Measurements from ENCODE around the gene SLC2A1.

Gene SLC2A1

GRCh38 chr1:42979896-42980800 lies 21.5 kb upstream of the SLC2A1 start:
- no peak for DNase-seq (ENCODE audit: low read depth)

GRCh38 chr1:42979036-42979430 lies 20.4 kb upstream of the SLC2A1 start:
- DNase-seq (ENCODE audit: low read depth) = no peak

- no peak for DNase-seq (ENCODE audit: low read depth)
Measured at GRCh38 chr1:42978317-42979035, 19.8 kb upstream of the SLC2A1 start.

GRCh38 chr1:42977653-42978052 lies 19.0 kb upstream of the SLC2A1 start:
- no peak for DNase-seq (ENCODE audit: low read depth)

GRCh38 chr1:42975561-42976225 lies 17.0 kb upstream of the SLC2A1 start:
- no peak for DNase-seq (ENCODE audit: low read depth)

- no peak for DNase-seq (ENCODE audit: low read depth)
Measured at GRCh38 chr1:42974767-42975437, 16.2 kb upstream of the SLC2A1 start.

GRCh38 chr1:42973799-42974198 lies 15.1 kb upstream of the SLC2A1 start:
- DNase-seq (ENCODE audit: low read depth) = no peak

GRCh38 chr1:42973286-42973685 lies 14.6 kb upstream of the SLC2A1 start:
- no peak for DNase-seq (ENCODE audit: low read depth)

- no peak for DNase-seq (ENCODE audit: low read depth)
Measured at GRCh38 chr1:42971841-42972291, 13.2 kb upstream of the SLC2A1 start.

GRCh38 chr1:42970143-42970542 lies 11.5 kb upstream of the SLC2A1 start:
- DNase-seq (ENCODE audit: low read depth) = no peak

GRCh38 chr1:42968654-42969053 lies 10.0 kb upstream of the SLC2A1 start:
- DNase-seq (ENCODE audit: low read depth) = no peak

- no peak for DNase-seq (ENCODE audit: low read depth)
Measured at GRCh38 chr1:42966688-42967612, 8.3 kb upstream of the SLC2A1 start.

- no peak for DNase-seq (ENCODE audit: low read depth)
Measured at GRCh38 chr1:42965378-42965777, 6.7 kb upstream of the SLC2A1 start.

GRCh38 chr1:42964044-42964812 lies 5.6 kb upstream of the SLC2A1 start:
- no peak for DNase-seq (ENCODE audit: low read depth)

GRCh38 chr1:42963378-42964043 lies 4.8 kb upstream of the SLC2A1 start:
- no peak for DNase-seq (ENCODE audit: low read depth)

- DNase-seq (ENCODE audit: low read depth) = no peak
Measured at GRCh38 chr1:42962641-42963377, 4.1 kb upstream of the SLC2A1 start.

- DNase-seq (ENCODE audit: low read depth) = no peak
Measured at GRCh38 chr1:42961312-42962091, 2.8 kb upstream of the SLC2A1 start.

Data from stimulated activated CD8-positive, alpha-beta memory T cell treated with anti-CD3 and anti-CD28 coated beads, Interleukin-15, amount 100 ng/mL, for 1 hour (primary cell).